ELF-1 (cell line): ENCODE data around the gene MGAT1.
A peak's percentile ranks its signal among the peaks of the same experiment; 100 is the strongest.

Experiments
- DNase-seq: peaks from one replicate; pipeline ENCODE4 v3.0.0-alpha.2; 2016; ENCODE audit warnings: low read depth, low spot score

MGAT1 gene

DNA sequence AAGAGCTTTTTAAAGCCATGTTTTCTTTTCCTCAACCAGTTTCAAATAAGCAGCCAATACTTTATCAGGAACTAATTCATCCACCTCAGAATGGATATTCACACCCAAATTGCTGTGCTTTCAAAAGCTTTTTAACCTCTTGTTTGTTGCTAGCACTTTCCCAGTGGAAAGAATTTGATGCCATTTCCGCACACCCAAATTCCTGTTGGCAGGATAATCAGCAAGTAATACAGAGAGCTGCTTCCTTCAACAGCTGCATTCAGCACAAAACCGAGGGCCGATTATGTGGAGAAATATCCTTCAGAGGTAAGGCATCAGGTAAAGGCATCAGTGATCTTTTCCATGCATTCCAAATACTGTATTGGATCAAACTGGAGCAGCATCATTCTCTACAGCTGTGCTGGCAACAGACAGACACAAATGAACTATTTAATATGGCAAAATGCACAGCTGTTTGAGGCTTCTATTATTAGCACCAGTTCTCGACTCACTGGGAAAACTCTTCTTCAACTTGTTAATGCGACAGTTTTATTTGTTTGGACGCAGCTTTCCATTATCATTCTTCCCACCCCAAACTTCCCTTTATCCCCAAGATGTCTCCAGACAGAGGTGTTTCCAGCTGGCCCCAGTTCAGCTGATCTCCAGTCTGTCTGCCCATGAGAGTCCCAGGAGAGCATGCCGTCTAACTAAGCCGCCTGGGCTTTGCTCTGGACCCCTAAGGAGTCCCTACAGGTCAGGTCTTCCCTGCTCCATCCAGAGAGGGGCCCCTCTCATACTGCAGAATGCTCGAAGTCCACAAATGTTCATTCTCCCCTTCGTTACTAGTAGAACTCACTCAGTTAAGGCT, 22.2 kb upstream of the MGAT1 start:
- DNase-seq: no peak

DNA sequence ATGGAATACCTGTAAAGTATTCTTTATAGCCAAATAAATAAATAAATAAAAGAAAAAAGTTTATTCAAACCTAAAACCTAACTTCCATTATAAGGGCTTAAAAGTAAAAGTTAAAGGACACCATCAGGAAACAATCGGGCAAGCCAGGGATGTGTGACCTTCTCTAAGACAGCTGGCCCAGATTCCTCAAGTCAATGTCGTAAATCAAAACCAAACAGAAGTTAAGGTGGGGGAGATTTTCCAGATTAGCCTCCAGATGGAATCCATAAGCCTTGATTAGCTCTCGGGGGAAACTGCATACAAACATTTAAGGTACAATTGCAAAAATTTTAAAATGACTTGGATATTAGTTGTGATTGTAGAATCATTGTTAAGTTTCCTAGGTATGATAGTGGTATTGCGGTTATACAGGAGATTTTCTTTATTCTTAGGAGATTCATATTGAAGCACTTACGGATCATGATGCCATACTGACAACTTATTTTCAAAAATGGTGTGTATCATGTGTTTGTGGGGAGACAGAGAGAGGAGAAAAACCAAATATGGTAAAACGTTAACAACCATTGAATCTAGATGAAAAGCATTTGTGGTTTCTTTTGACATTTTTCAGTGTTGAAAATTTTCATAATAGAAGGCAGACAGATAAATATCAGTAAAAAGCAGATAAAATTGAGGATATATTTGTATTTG, 21.5 kb upstream of the MGAT1 start:
- DNase-seq: no peak

GRCh38 chr5:180823346-180823745, 20.7 kb upstream of the MGAT1 start:
- no peak for DNase-seq

GRCh38 chr5:180821538-180821937, 18.9 kb upstream of the MGAT1 start:
- no peak for DNase-seq

DNA sequence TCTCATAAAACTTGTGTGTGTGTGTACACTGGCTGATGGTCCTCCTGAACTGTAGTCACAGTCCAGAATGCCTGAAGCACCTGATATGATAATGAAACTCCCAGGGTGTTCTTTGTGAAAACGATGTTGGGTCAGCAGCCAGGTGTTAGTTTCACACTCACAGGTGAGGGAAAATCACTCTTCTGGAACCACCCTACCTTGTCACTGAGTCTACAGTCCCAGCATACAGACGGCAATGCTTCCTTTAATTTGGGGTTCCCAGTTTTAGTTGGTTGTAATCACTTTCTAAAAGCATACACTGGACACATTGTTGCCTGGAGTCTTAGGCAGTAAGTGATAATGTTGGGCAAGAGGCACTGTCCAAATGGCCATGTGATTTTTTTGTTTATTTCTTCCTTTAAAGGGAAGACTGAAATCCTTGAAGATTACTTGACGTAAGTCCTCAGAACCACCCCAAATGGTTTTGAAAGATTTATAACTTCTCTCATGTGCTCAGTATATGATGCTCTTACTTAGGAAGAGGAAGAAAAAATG, 18.2 kb upstream of the MGAT1 start:
- DNase-seq: no peak

DNA sequence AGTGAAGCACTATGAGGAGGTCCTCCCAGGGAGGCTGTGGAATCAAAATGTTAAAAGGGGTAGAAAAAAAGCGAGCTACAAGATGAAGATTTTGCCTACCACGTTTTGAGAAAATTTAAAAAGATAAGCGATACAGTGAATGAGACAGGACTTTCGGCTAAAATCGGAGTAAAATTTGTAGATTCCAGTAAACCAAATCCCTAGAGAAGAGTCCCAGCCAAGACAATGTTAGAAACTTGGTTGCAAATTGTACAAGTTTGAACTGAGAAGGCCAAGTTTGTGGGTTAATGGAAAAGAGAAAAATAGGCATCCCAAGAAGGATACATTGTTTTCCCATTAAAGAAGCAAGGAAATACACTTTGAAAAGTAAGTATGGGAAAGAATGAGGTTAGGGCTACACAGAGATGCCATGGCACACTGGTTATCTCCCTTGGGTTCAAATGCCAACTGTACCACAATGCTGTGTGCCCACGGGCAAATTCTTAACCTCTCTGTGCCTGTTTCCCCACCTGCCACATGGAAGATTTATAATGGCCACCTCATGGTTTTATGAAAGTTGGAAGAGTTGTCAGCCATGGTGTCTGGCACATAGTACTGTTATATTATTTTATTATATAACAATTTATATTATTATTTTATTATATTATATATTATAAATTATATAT, 16.2 kb upstream of the MGAT1 start:
- DNase-seq: no peak

DNA sequence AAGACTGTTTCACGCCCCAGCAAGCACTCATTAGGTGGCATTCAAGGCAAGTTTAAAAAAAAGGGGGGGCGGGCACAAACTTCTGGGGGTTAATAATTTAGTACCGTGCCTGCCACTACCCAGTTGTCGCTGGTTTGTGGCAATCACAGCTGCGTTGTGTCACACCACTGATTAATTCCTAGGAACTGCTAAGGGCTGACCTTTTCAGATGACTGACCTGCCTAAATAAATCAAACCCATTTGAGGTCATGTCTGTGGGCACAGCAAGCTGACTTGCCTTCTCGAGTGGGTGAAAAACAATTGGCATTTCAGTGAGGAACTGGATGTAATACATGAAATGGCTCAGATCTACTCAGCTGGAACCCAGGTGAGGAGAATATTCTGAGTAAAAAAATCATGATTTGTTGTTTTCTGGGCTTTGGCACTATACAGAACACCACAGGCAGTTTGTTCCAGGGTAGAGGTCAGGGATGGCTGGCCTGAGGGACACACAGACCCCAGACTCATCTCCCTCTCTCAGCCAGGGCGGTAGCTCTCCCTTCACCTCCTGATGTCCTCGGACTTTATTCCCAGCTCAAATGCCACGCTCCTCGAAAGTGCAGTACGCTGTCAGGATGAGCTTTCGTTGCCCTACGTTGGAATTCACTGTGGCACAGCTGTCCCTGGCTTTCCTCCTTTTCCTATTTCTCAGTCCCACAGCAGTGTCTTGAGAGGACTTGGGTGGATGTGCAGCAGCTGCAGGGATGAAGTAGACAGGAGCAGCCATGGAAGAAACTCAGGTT, 15.5 kb upstream of the MGAT1 start:
- no peak for DNase-seq

DNA sequence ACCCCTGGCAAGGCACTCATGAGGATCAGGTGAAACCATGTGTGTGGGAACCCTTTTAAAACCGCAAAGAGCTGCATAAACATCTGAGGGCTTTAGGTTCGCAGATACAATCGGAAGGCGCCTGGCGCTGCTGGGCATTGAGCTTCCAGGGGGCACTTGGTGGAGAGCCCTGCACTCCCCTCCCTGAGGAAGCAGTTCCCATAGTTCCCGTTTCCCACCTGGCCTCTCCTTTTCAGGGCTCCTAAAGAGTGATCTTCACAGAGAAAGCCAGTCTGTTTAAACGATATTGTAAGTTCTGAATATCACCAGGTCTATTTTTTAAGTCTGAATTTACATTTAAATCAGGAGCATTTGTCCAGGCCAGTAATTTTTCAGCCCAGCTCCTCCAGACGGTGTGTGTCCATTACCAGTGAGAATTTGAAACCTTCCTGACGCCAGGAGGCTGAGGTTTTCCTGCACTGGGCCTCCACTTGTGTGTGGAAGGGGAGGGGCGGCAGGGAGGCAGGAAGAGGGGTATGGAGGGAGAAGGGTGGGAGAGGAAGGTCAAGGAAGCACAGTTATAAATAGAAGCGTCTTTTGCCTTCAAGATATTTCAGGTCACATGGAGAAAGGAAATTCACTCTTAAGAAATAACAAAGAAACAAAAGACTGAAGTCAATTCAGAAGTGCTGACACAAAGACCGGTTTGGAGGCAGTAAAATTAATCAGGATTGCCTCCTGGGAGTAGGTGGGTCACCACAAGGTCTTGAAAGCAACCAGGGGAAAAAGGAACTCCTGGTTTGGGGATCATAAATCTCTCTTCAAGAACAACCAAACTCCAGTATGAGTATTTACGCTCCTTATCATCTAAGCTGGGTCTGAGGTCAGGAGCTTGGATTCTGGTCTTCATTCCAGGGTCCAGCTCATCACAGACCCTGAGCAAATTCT, 14.3 kb upstream of the MGAT1 start:
- no peak for DNase-seq

DNA sequence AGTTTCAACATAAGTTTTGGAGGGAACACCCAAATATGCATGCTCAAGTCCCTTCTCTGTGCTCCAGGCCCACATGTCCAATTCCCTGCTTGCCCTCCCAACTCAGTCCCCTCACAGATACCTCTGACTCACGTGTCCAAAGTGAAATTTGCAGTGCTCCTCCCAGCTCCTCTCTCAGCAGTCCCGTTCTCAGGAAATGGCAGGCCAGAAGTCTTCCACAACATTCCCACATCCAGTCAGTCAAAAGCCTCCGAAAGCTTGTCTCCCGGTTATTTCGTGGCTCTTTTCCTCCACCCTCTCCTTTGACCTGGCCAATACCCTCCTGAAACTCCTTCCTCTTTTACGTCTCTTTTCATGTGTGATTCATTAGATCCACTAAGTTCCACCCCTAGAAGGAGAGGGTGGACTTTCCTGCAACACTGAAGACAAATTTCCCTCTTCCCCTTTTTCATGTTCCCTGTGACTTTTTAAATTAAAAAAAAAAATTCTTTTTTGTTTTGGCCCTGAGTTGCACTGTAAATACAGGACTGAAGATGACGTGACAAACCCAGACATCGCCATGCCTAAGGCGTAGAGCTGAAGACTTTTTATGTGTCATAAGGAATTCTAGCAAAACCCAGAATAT, 12.8 kb upstream of the MGAT1 start:
- no peak for DNase-seq

DNA sequence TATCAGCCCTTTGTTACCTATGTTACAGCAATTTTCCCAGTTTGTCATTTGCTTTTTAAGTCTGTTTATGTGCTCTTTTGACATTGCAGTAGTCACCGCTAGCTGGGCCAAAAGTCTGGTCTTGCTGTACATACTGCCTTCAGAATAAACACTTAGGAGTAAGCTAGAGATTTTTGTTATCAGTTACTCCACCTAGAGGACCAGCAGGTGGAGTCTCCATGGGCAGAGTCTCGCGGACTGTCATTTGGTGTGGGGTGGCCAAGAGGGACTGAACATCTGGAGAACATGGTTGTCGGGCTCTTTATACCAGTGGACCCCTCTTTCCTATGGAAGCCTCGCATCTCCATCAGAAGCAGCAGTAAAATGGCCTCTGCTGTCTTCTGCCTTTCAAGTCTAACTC, 10.8 kb upstream of the MGAT1 start:
- no peak for DNase-seq

GRCh38 chr5:180811623-180812124, 9.1 kb upstream of the MGAT1 start:
- DNase-seq: peak; percentile 87

DNA sequence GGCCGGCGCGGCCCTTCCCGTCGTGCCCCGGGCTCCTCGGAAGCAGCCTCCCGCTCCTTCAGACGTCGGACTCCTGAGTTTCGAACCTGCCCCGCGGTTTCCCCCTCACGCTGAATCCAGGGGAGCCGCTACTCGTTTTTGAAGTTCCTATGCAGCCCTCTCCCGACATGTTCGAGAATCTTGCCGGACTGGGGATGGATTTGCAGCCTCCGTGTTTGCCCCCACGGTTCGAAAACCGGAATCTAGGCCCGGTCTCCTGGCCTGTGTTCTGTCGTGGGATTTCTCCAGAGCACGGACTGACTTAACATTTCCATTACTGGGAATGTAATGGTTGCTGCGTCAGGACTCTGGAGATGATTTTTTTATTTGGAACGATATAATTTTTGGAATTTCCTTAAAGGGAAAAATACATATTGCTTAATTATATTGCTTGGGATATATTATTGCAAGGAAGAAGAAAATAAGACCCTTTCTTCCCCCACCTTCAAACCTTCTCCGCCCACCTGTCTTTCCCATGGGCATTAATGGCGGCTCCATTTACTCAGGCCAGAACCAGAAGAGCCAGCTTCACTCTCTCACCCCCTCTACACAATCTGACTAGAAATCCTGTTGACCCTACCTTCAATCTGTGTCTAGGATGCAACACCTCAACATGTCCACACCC, 8.5 kb upstream of the MGAT1 start:
- DNase-seq: no peak

GRCh38 chr5:180810210-180810958, 7.8 kb upstream of the MGAT1 start:
- DNase-seq: peak; percentile 97

DNA sequence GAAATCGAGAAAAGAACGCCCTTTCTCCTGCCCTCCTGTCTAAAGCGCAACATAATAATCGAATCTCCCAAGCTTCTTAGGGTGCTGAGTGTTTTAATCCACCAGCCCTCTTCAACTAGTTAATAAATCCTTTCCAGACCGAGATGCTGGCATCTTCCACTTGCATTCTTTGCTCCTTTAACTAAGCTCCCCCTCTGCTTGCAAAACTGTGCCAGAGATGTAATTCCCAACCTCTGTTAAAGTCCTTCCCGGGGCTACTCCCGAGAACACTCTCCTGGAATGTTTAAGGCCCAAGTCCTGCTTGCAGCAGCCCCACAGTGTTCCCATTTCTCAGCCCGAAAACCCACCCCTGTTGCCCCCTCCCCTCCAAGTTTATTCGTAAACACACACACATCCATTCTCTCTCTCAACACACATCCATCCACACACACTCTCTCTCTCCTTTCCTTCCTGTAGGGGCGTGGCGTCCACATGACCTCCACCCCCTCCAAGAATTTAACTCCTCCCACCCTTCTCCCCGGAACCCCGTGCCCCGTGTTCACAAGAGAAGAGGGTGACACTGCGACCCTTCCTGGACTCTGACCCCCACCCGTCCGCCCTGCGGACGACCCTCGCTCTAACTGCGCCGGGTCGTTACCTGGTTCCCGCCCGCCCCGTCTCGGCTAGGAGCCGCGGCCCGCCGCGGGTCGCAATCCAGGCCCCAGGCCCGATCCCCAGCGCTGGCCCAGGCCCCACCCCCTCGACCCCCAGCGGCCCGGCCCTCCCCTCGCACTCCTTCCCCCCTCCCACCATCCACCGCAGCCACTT, 7.0 kb upstream of the MGAT1 start:
- DNase-seq: peak; percentile 85

- DNase-seq: no peak
Observed at GRCh38 chr5:180808461-180809000, 5.9 kb upstream of the MGAT1 start.

DNA sequence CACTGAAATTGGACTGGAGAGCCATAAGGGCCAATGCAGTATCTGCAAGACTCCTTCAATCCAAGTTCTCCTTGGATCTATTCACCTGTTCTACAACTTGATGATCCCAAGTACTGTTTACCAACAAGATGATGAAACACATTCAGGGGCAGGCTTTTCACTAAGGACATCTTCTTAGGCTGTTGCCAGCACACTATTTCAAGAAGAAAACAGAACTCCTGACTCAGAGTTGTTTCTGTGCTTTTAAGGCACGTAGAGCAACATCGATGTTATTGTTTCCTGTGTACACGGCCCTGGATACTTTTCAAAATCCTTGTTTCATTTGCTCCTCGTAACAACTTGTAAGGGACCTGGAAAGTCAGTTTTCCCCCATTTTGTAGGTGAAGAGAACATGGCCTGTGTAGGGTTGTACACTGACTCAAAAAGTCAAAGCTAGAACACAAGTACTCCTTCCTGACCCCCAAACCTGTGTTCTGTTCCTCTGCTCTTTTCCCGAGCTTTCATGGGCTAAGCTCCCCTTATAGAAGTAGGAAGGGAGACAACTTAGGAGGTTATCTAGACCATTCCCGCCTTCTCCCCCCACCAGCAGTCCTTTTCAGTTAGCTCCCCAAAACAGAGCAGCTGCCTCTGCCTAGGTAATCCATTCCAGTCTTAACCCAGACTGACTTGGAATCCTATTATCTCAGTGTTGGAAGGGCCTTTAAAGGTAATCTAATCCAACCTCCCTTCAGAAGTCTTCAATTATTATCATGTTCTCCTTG, 5.2 kb upstream of the MGAT1 start:
- DNase-seq: no peak

DNA sequence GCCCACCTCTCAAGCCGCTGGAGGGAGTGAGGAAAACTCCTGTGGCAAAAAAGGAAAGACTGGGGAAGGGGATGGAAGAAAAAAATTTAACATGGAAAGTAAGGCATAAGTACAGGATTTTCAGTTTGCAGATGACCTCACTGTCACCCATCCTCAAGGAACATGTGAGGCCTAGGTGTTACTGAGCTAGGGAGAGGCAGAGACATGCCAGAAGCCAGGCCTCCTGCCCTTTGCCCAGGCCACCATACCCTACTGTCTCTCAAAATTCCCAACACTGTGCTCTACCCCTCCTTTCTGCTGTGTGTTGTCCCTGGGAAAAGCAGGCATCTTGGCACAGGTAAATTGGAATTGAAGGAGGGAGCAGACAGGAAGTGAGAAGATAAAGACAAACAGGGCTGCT, 4.4 kb upstream of the MGAT1 start:
- DNase-seq: no peak
